HuH-7.5 (cell line): ENCODE data around the gene EGFR.

Experiments used
- DNase-seq: peaks from one replicate; pipeline ENCODE4 v3.0.0; 2011; ENCODE audit warnings: low spot score

Gene EGFR

DNA sequence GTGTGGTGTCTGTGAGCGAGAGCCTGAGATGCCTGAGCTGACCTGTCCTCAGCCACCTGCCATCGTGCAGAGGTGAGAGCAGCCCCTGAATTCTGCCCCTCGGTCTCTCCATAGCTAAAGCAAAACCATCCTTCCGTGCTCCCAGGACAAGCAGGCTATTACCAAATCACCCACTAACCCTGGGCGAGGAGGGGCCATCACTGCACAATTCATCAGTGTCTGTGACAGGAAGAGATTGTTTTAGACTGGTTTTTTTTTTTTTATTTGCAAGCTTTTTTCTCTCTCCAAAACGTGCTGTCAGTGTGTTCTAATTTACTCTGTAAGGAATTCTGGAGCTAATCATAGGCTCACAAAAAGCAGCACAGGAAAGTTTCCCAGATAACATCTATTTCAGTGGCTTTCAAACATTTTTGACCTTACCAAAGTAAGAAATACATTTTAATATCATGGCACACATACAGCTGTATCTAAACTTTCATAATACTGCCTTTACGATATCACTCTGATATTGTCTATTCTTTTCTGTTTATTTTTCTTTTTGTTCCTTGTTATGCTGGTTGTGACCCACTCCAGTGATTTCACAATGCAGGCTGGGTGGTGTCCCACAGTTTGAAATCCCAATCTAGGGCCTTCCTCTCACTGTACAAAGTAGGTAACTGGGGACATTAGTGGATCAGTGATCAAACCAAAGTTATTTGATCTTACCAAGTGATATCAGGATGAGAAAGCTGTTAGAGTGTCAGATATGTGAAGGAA, 62.8 kb downstream of the EGFR start:
- no peak for DNase-seq

- DNase-seq, result no peak
These were observed 63.4 kb downstream of the EGFR start for GRCh38 chr7:55082228-55082603.

DNA sequence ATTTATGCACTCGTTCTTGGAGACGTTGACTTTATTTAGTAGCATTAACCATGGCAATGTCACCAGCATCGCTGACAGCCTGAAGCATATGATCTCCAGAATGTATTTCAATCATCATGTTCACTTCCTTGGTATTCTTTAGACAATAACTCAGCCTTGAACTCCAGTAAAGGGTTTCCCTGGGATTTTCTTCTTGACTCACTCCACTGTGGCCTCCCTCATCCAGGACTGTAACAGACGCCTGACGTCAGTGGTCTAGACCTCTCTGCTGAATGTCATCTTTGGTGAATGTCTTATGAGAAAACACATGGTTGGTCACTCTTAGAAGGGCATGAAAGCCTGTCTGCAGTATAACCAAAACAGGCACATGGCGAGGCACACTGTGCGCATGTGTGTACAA, 64.4 kb downstream of the EGFR start:
- DNase-seq, result no peak

DNA sequence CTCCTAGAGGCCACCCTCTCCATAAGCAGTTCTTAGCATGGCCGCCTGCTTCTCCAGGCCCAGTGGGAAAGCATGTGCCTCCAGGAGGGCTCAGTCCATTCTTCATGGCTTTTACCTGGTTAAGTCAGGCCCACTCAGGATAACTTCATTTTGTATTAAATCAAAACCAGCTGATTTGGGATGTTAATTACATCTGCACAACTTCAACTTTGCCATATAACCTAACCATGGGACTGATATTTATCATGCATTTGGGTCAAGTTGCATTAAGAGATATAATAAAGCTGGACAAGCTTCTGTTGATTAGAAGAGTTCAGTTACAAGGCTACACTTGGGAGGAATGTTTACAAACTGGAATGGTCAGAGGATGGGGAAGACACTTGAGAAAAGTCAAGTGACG, 65.5 kb downstream of the EGFR start:
- no peak for DNase-seq

GRCh38 chr7:55085511-55086412, 66.9 kb downstream of the EGFR start:
- DNase-seq, result no peak

DNA sequence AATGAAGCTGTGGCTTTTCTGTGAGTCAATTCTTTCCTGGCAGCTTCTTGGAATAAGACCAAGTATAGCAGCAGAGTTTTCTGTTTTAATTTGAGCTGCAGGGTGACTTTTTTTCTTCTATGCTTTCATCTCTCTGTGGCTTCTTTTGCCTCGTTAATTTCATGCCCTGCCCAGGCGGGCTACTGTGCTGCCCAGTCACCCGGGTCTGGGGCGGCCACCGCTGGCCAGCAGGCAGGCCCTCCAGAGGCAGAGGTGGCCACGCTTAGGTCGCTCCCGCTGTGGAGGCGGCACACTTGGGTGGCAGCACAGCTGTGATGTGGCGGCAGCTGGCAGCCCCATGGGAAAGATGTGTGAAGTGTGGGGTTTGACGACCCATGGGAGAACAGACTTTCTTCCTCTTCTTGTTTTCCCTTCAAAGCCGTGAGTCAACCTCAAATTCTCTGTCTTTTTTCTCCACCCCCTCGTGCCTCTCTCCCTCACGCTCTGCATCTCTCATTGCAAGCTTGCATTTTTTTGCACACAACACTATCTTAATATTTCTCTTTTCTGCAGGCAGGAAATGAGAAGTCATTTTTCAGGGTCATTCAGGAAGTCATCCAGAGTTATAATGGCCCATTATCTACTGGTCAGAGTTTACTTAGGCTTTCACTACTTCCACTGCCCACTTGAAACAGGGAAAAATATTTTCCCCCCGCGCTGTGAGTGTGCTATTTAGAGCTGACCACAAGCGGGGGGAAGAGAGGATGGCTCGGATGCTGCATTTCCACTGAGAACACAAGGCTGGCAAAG, 67.8 kb downstream of the EGFR start:
- no peak for DNase-seq

- no peak for DNase-seq
These were observed 68.7 kb downstream of the EGFR start for GRCh38 chr7:55087521-55087961.

DNA sequence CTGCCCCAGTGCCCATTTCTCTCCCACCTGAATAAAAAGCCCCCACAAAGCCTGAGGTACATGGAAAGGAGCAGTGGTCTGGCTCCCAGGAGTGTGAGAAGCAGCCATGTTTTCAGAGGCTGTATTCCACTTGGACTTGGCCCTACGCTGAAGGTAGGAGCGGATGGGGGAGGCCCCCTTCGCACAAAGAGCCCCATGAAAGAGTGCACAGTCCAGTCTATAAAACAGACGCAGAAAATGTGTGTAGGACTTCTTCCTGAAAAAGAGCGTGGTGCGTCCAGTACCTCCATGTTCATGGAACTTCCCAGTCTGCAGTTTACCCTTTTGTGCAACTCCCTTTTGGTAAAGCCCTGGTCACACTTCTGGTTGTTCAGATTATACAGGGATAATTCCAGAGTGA, 69.3 kb downstream of the EGFR start:
- DNase-seq, result no peak

DNA sequence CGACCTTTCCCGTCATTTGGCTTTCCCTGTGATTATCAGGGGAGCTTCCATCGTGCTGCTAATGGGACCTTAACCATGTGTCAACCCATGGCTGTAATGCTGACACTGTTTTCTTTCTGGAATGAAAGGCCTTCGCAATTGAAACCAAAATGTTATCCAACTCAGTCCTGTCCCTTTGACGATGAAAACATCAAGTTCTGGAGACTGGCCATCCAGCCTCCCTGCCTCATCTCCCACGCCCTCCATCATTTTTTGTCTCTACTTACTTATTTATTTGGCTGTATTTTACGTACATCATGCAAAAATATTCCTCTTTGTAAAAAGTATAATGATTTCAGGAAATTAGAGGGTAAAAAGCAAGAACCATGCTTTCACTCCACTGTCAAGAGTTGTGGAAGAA, 69.8 kb downstream of the EGFR start:
- no peak for DNase-seq

DNA sequence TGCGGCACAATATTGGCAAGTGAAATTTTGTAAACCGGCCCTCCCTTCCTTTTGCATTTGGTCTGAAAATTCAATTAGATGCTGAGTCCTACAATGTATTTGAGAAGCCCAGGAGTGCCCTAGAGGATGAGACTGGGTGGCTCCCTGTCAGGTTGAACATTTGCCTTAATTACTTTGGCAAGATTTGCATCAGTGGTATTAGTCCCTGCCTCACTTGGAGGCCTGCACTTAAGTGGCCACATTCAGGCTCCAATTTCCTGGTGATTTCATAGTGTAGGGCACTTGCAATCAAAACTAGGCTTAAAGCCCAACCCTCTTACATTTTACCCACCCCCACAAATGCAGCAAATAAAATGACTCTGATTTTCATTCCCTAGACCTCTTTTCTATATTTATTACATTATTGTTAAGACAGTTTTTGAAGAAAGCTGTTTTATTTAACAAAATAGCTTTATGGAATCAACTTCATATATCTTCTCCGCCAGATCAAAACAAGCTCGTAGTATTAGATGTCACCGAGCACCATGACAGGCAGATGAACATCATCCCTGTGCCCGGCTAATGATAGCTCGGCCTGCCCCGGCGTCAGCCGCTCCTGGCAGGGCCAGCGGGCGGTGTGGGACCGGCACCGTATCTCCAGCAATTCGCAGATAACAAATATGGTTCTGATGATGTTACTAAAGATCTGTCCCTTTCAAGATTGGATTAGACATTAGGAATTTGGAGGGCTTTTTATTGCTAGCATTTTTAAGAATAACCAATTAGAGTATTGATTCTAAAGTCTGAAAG, 73.6 kb downstream of the EGFR start:
- no peak for DNase-seq

DNA sequence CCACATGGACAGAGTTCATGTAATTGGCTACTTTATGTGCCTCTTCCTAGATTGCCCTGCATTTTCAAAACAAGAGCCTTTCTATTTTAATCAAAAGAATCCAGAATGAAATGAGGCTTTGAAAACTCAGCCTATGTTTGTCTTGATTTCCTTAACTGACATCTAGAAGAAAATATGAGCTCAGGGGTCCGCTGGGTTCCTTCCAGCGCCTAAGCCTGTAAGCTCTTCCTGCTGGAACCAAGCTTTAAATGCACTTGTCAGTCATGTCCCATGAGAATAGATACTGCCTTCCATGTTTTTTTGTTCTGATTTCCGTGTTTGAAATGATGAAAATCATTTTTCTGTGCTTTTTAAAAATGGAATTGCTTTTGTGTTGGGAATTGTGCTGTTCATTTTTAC, 74.2 kb downstream of the EGFR start:
- no peak for DNase-seq

DNA sequence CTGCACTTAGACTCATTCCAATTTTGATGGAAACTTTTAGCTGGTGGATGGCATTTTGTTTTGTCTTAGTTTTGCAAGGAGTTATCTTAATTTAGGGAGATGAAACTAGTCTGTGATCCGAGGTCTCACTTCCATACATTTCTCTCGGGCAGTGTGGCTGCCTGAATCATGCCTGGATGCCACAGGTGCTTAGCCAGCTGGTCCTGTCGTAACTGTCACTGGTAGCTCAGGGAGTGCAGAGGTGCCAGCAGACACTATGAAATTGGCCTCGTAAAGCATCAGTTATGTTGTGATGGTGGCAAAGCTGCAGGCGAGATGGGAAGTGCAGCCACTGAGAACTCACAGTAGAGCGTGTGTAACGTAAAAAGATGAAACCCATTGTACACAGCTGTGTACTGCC, 74.9 kb downstream of the EGFR start:
- no peak for DNase-seq

DNA sequence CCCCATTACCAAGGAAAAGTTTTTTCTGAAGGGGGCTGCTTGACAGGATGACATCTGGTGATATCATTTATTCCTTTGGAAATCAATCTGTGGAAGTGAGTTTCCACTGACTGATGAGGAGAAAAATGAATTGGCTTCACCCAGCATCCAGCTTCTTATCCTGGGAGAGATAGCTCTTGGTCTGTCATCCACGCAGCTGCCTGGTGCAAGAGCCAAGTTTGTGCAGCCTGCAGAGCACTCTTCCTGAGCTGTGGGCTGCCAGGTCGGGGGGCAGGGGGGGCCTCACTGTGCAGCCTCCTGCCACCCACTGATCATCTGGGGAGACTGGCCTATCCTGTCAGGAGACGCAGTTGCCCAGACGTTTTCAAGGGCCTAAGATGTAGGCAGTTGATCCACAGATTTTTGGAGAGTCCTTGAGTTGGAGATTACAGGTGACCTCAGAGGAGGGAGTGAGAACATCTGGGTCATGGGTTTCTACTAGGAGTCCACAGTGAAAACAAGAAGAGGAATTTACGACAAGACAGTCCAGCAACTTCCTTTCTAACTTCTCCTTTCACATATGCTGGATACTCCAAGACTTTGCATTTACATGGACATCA, 75.4 kb downstream of the EGFR start:
- no peak for DNase-seq

GRCh38 chr7:55095672-55096071, 76.9 kb downstream of the EGFR start:
- no peak for DNase-seq

DNA sequence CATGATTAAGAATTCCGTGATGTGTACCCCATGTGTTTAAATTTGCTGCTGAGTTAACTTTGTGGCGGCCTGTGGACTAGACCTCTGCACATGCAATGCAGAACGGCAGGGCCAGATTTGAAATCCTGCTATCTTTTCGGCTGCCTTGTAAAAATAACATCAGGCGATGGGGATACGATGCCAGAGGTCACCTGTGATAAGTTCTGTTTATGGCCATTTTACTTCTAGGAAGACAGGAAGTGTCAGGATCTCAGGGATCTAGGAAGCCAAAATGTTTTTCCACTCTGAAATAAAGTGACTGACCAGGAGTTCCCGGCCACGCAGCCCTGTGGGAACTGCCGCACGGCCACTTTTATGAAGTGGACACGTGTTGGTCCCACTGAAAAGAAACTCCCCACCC, 77.5 kb downstream of the EGFR start:
- no peak for DNase-seq

GRCh38 chr7:55097100-55097499, 78.3 kb downstream of the EGFR start:
- no peak for DNase-seq

DNA sequence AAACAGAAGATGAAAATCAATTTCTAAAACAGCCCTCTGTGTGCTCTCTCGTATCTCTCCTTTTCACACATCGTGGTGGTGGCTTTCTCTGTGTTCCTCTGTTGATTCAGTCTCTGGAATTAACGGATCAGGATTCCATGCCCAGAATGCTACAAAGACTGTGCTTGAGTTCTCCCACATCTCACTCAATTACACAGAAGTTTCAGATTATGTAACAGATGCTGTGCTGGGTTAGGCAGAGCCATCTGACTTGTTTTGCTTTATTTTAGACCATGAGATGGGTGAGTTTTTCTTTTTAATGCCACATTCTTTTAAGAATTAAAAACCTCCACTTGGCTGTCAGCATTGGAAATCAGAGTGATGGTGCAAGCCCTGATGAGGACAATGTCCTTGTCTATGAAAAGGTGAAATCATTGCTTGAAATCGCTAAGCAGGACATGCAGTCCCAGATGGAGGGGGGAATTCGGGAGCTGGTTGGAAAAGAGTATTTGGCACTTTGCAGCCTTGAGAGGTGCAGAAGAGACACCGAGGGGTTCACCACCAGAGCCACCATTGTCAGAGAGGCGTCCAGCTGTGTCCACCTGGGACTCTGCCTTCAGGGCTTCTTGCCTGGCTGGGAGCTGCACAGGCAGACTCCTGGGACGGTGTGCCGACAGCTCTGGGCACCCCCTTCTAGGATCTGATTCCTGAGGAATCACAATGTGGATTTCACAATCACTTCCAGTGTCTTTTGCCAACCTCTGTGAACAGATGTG, 80.4 kb downstream of the EGFR start:
- no peak for DNase-seq

DNA sequence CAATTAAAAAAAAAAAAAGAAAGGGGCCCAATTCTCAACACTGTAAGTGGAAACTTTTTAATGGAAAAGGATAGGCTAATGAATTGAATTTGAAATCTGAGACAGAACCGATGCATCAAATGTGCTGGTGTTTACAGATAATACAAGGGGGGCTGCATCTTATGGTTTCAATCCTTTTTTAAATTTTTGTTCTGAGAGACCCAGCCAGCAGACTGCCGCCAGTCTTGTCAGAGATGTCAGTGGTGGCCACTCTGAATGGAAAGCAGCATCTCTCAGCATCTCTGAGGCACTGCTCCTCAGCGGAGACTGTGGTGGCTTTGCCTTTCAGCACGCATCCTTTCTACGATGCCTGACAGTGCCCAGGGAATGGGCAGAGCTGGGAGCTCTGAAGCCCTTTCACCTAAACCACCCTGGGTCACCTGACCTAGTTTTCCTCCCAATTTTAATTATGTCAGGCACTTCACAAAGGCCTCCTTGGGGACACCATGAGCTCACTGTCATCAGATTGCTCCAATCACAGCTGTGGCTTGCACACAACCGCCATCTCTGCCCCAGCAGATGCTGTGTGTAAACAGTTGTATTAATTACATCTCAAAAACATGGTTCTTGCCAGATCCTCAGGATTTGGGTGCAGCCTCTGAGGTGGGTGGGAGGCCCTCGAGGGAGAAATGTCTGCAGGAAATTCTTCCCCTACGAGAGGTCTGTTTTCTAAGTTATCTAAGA, 81.2 kb downstream of the EGFR start:
- DNase-seq, result no peak

- no peak for DNase-seq
These were observed 81.9 kb downstream of the EGFR start for GRCh38 chr7:55100544-55101327.
